GM23248 (cell line): ENCODE measurements around the gene ATP9A. TPM values are rescaled to one million over a fixed set of nuclear protein-coding genes. Genes with fewer than 3 reads are reported as not detected.

Source experiments
- DNase-seq: peaks from one replicate; pipeline ENCODE4 v3.0.0-alpha.2; 2015
- H2AFZ ChIP-seq: fragments of 200-600 bp; sonication (generic); 2 replicates; pipeline ENCODE4 v1.6.1; 2016; ENCODE audit warnings: antibody characterized with exemption
- H3F3A ChIP-seq: fragments of 200-600 bp; sonication (generic); 2 replicates; pipeline ENCODE4 v1.6.1; 2016; ENCODE audit warnings: mild to moderate bottlenecking, antibody characterized with exemption, mixed run types; ENCODE audit not compliant: insufficient read depth
- H3K27ac ChIP-seq: fragments of 200-600 bp; sonication (generic); 2 replicates; pipeline ENCODE4 v1.5.1; 2016; ENCODE audit warnings: mild to moderate bottlenecking
- H3K27me3 ChIP-seq: fragments of 200-600 bp; sonication (generic); replicated peaks from 2 replicates; pipeline ENCODE4 v1.6.1; 2016; ENCODE audit warnings: mild to moderate bottlenecking; ENCODE audit not compliant: insufficient read depth
- H3K36me3 ChIP-seq: fragments of 200-600 bp; sonication (generic); 2 replicates; pipeline ENCODE4 v1.6.1; 2016; ENCODE audit warnings: low read depth, mild to moderate bottlenecking
- H3K4me1 ChIP-seq: fragments of 200-600 bp; sonication (generic); 2 replicates; pipeline ENCODE4 v1.6.1; 2016; ENCODE audit warnings: mild to moderate bottlenecking; ENCODE audit not compliant: insufficient read depth
- H3K4me2 ChIP-seq: fragments of 200-600 bp; sonication (generic); one replicate; pipeline ENCODE4 v1.6.1; 2016; ENCODE audit warnings: mild to moderate bottlenecking; ENCODE audit not compliant: unreplicated experiment
- H3K4me3 ChIP-seq: fragments of 200-600 bp; sonication (generic); 2 replicates; pipeline ENCODE4 v1.5.1; 2016; ENCODE audit warnings: mild to moderate bottlenecking
- H3K79me2 ChIP-seq: fragments of 200-600 bp; sonication (generic); 2 replicates; pipeline ENCODE4 v1.6.1; 2016; ENCODE audit warnings: mild to moderate bottlenecking; ENCODE audit not compliant: insufficient read depth
- H3K9ac ChIP-seq: fragments of 200-600 bp; sonication (generic); 2 replicates; pipeline ENCODE4 v1.6.1; 2016; ENCODE audit warnings: mild to moderate bottlenecking
- H3K9me2 ChIP-seq: fragments of 200-600 bp; sonication (generic); 2 replicates; pipeline ENCODE4 v1.6.1; 2016; ENCODE audit warnings: mixed run types, mild to moderate bottlenecking, moderate library complexity; ENCODE audit not compliant: insufficient read depth
- H3K9me3 ChIP-seq: fragments of 200-600 bp; sonication (generic); one replicate; pipeline ENCODE4 v1.6.1; 2017; ENCODE audit warnings: low read depth
- H4K20me1 ChIP-seq: fragments of 200-600 bp; sonication (generic); 2 replicates; pipeline ENCODE4 v1.6.0; 2016; ENCODE audit not compliant: insufficient read depth
- EZH2 ChIP-seq: fragments of 200-600 bp; sonication (generic); IDR thresholded peaks from 2 replicates; pipeline ENCODE4 v1.6.1; 2018; ENCODE audit warnings: antibody characterized with exemption, mild to moderate bottlenecking; ENCODE audit not compliant: insufficient read depth, poor library complexity, severe bottlenecking
- EZH2phosphoT487 ChIP-seq: fragments of 200-600 bp; sonication (generic); IDR thresholded peaks from 2 replicates; pipeline ENCODE4 v1.6.1; 2018; ENCODE audit warnings: antibody characterized with exemption, moderate library complexity, mild to moderate bottlenecking, low read depth; ENCODE audit not compliant: insufficient read depth
- WGBS, 2 experiments: methylation state at CpG; one replicate each; pipeline ENCODE4 v1.1.6; 2015 to 2017; ENCODE audit warnings: low lambda C conversion rate in 2 of 2, low coverage in 1 of 2; ENCODE audit errors: missing lambda C conversion rate in 2 of 2; 5-methylcytosine and 5-hydroxymethylcytosine counted together
- in situ Hi-C: fragments of 300-500 bp; cut with MboI; formaldehyde crosslinking; loops from 2 replicates; pipeline ENCODE4 v1.15.0; 2020
- polyA plus RNA-seq: library from polyadenylated mRNA; unstranded; fragments of >200 nt; fragmentation: Nextera tagmentation; extraction: Ambion mirVana; gene quantifications from 2 replicates; pipeline ENCODE4 v1.2.1, GENCODE V29; 2016
- total RNA-seq: library from RNA; depleted of rRNA; stranded (reverse); fragments of >200 nt; shearing (Covaris generic); gene quantifications from 2 replicates; pipeline ENCODE4 v1.2.3, GENCODE V29; 2014

Gene ATP9A
- total and polyA plus RNA-seq, 2 experiments from 2014 or later = 6.9 to 15.9 TPM

GRCh38 chr20:51592564-51592963, 175.6 kb downstream of the ATP9A start:
- Histone ChIP-seq H3K9me2 (no peaks in the 10 kb centered on the region), H3K27me3 (no peaks in the 10 kb centered on the region), H3K4me3 (no peak overlapping the region), H3K4me2 (no peak overlapping the region), H3F3A (peaks cover under 1% of the 10 kb centered on the region; the same call in 1 of the 2 replicates), H3K36me3 (no peaks in the 10 kb centered on the region), H3K9ac (no peak overlapping the region), H3K79me2 (no peaks in the 10 kb centered on the region), H2AFZ (no peak overlapping the region), H3K9me3 (no peaks in the 10 kb centered on the region), H3K27ac (no peak overlapping the region), H3K4me1 (0 out of 2 replicates have a peak, but pooled peaks cover 5% of the 10 kb centered on the region), H4K20me1 (no peaks in the 10 kb centered on the region)
- WGBS, 2 experiments = 82 to 88% methylated on average over 8 of the region's 8 CpGs
- in situ Hi-C loops = no loop called here
- TF ChIP-seq EZH2phosphoT487 (no peak), EZH2 (no peak)
- no peak for DNase-seq

- no peaks in the 10 kb centered on the region for H3K27me3 ChIP-seq
- no peak for DNase-seq
- no peaks in the 10 kb centered on the region for H3K79me2 ChIP-seq
- no peak overlapping the region for H3K27ac ChIP-seq
- H3K4me3 ChIP-seq = no peak overlapping the region
- no peaks in the 10 kb centered on the region for H3K9me3 ChIP-seq
- 45 to 46% methylated on average over 10 of the region's 10 CpGs for WGBS, 2 experiments
- in situ Hi-C loops = no loop called here
- H2AFZ ChIP-seq = no peak overlapping the region
- no peak for TF ChIP-seq EZH2phosphoT487
- TF ChIP-seq EZH2 = no peak
- H3K9ac ChIP-seq = no peak overlapping the region
- H3K4me2 ChIP-seq = no peak overlapping the region
- no peaks in the 10 kb centered on the region for H3K36me3 ChIP-seq
- H3K9me2 ChIP-seq = no peaks in the 10 kb centered on the region
- H4K20me1 ChIP-seq = no peaks in the 10 kb centered on the region
- peaks cover 8% of the 10 kb centered on the region; the same call in 1 of the 2 replicates for H3F3A ChIP-seq
- 0 out of 2 replicates have a peak, but pooled peaks cover 5% of the 10 kb centered on the region for H3K4me1 ChIP-seq
Measured at GRCh38 chr20:51591871-51592270, 176.3 kb downstream of the ATP9A start.

- TF ChIP-seq EZH2 (no peak), EZH2phosphoT487 (no peak)
- Histone ChIP-seq H3K9me3 (no peaks in the 10 kb centered on the region), H3K27me3 (no peaks in the 10 kb centered on the region), H3K4me2 (no peak overlapping the region), H3K9me2 (no peaks in the 10 kb centered on the region), H3K79me2 (no peaks in the 10 kb centered on the region), H3K4me3 (no peak overlapping the region), H3K9ac (no peak overlapping the region), H3K36me3 (no peaks in the 10 kb centered on the region), H3K4me1 (peaks cover 8% of the 10 kb centered on the region; the same call in 1 of the 2 replicates), H3K27ac (no peak overlapping the region), H4K20me1 (no peaks in the 10 kb centered on the region), H2AFZ (no peak overlapping the region), H3F3A (peaks cover 22% of the 10 kb centered on the region)
- 76 to 80% methylated on average over 3 of the region's 3 CpGs for WGBS, 2 experiments
- in situ Hi-C loops = no loop called here
- DNase-seq = no peak
Measured at GRCh38 chr20:51588762-51589161, 179.4 kb downstream of the ATP9A start.

GRCh38 chr20:51587145-51587544, 181.0 kb downstream of the ATP9A start:
- no peak overlapping the region for H2AFZ ChIP-seq
- H3F3A ChIP-seq = peaks cover 22% of the 10 kb centered on the region
- no peak overlapping the region for H3K27ac ChIP-seq
- 97 to 100% methylated on average over 4 of the region's 4 CpGs for WGBS, 2 experiments
- H3K9ac ChIP-seq = no peak overlapping the region
- H3K9me3 ChIP-seq = no peaks in the 10 kb centered on the region
- no peak overlapping the region for H3K4me2 ChIP-seq
- no peaks in the 10 kb centered on the region for H4K20me1 ChIP-seq
- H3K4me3 ChIP-seq = no peak overlapping the region
- in situ Hi-C loops = no loop called here
- peaks cover 8% of the 10 kb centered on the region; the same call in 1 of the 2 replicates for H3K4me1 ChIP-seq
- no peaks in the 10 kb centered on the region for H3K9me2 ChIP-seq
- TF ChIP-seq EZH2phosphoT487 = no peak
- no peak for TF ChIP-seq EZH2
- H3K79me2 ChIP-seq = no peaks in the 10 kb centered on the region
- DNase-seq = no peak
- H3K27me3 ChIP-seq = no peaks in the 10 kb centered on the region
- no peaks in the 10 kb centered on the region for H3K36me3 ChIP-seq
